Caco-2 (cell line): ENCODE data around the gene JAGN1. TPM values are rescaled to one million over a fixed set of nuclear protein-coding genes. Genes with fewer than 3 reads are reported as not detected.

Experiments used
- BruUV-seq: library from RNA; stranded (reverse); fragments of 400-500 nt; replicated peaks from 2 replicates; lab custom pipeline; 2021; lab: Mats Ljungman, UMichigan
- CTCF ChIA-PET: fragments of 300-600 bp; sonication (Branson Sonifier 250); formaldehyde crosslinking; loops from one replicate; lab custom pipeline; 2022; ENCODE audit warnings: antibody characterized with exemption; lab: Charles Lee
- POLR2A ChIA-PET: fragments of 300-600 bp; sonication (Branson Sonifier 250); formaldehyde crosslinking; loops from one replicate; lab custom pipeline; 2022; ENCODE audit warnings: antibody characterized with exemption; lab: Charles Lee
- DNase-seq, 2 experiments: peaks; one replicate each; pipeline versions ENCODE4 v3.0.0 to v3.0.0-alpha.2; 2020 to 2022
- H3K27me3 ChIP-seq: replicated peaks from 2 replicates; pipeline ENCODE4 v1.6.0; 2011; ENCODE audit warnings: low read length; ENCODE audit not compliant: control insufficient read depth, insufficient read depth
- H3K36me3 ChIP-seq: 2 replicates; pipeline ENCODE4 v1.5.1; 2011; ENCODE audit warnings: low read length; ENCODE audit not compliant: control insufficient read depth, insufficient read depth
- H3K4me1 ChIP-seq: fragments of 250-450 bp; sonication (Bioruptor Pico); 2 replicates; pipeline ENCODE4 v1.5.1; 2020; ENCODE audit warnings: mild to moderate bottlenecking
- H3K4me3 ChIP-seq: 2 replicates; pipeline ENCODE4 v1.5.1; 2011; ENCODE audit warnings: low read depth, mild to moderate bottlenecking, control low read depth, low read length
- H3K9me3 ChIP-seq: fragments of 250-450 bp; sonication (Bioruptor Pico); 2 replicates; pipeline ENCODE4 v1.5.1; 2020; ENCODE audit warnings: mild to moderate bottlenecking, moderate library complexity
- H3K27ac Mint-ChIP-seq: one replicate; pipeline ENCODE4 v1.8.0; 2022; ENCODE audit warnings: mixed read lengths; ENCODE audit not compliant: unreplicated experiment
- H3K27me3 Mint-ChIP-seq: one replicate; pipeline ENCODE4 v1.8.0; 2022; ENCODE audit warnings: mixed read lengths; ENCODE audit not compliant: insufficient read depth, unreplicated experiment
- H3K36me3 Mint-ChIP-seq: one replicate; pipeline ENCODE4 v1.8.0; 2022; ENCODE audit warnings: mild to moderate bottlenecking, mixed read lengths; ENCODE audit not compliant: insufficient read depth, unreplicated experiment
- H3K4me1 Mint-ChIP-seq: one replicate; pipeline ENCODE4 v1.8.0; 2022; ENCODE audit warnings: low read depth, mixed read lengths; ENCODE audit not compliant: unreplicated experiment
- H3K4me3 Mint-ChIP-seq: one replicate; pipeline ENCODE4 v1.8.0; 2022; ENCODE audit warnings: mild to moderate bottlenecking, moderate library complexity, mixed read lengths; ENCODE audit not compliant: unreplicated experiment
- H3K9me3 Mint-ChIP-seq: one replicate; pipeline ENCODE4 v1.8.0; 2022; ENCODE audit warnings: mixed read lengths; ENCODE audit not compliant: unreplicated experiment
- CTCF ChIP-seq, 2 experiments: fragments of 200-600 bp in 1 of 2; IDR thresholded peaks; 1 replicate in 1 of 2; 2 replicates in 1 of 2; pipeline versions ENCODE4 v1.5.1 to v1.8.0; 2011 to 2022; ENCODE audit warnings: antibody characterized with exemption in 1 of 2, control low read depth in 1 of 2, inconsistent platforms in 1 of 2, low read depth in 1 of 2, low read length in 1 of 2, mild to moderate bottlenecking in 1 of 2, moderate library complexity in 1 of 2; ENCODE audit not compliant: insufficient read depth in 1 of 2, severe bottlenecking in 1 of 2, unreplicated experiment in 1 of 2
- intact Hi-C: fragments of 100-400 bp; cut with micrococcal nuclease; formaldehyde crosslinking; loops from one replicate; pipeline ENCODE4 v1.10.0; 2022; ENCODE audit not compliant: unreplicated experiment
- total RNA-seq: library from RNA; stranded (reverse); gene quantifications from 2 replicates; pipeline ENCODE4 v1.2.3, GENCODE V29; 2022

Gene JAGN1
- total RNA-seq, 1 experiment from 2014 or later = 34.2 TPM

GRCh38 chr3:9884555-9885165 is 5.8 kb upstream of the JAGN1 start:
- Mint-ChIP-seq H3K4me3 (peak overlapping the region; percentile 56), H3K9me3 (no peaks in the 10 kb centered on the region), H3K27ac (peak overlapping the region; percentile 94), H3K4me1 (peaks cover 25% of the 10 kb centered on the region), H3K27me3 (no peaks in the 10 kb centered on the region), H3K36me3 (no peaks in the 10 kb centered on the region)
- Histone ChIP-seq H3K4me3 (no peak overlapping the region), H3K27me3 (no peaks in the 10 kb centered on the region), H3K36me3 (no peaks in the 10 kb centered on the region), H3K4me1 (peaks cover 18% of the 10 kb centered on the region), H3K9me3 (no peaks in the 10 kb centered on the region)
- TF ChIP-seq CTCF (IDR thresholded peaks at IDR 0.05; ENCODE audit: insufficient read depth in 1 of 2, low read depth in 1 of 2, low read length in 1 of 2, severe bottlenecking in 1 of 2, unreplicated experiment in 1 of 2) = peak in 1 of 2 experiments; percentile 21
- intact Hi-C loops = loop anchor here (1.0 kb wide), 2 partner anchors 18 to 31 kb away; partner anchors contain the start of gene IL17RE
- ChIA-PET POLR2A (interaction anchor here (0.5 to 2.0 kb wide), 6 partner anchors 10 to 62 kb away, joined by 3 to 16 read pairs (median 5); partner anchors contain the start of genes CRELD1, IL17RE and RPUSD3), CTCF (interaction anchor here (0.7 to 1.3 kb wide), 2 partner anchors 13 to 30 kb away, joined by 3 to 12 read pairs; no protein-coding TSS in a partner anchor)
- BruUV-seq = TSS peak; percentile 100
- peak; percentile 83 to 87 for DNase-seq

GRCh38 chr3:9886328-9886727 is 4.1 kb upstream of the JAGN1 start:
- intact Hi-C loops = no loop called here
- TF ChIP-seq CTCF (IDR thresholded peaks at IDR 0.05; ENCODE audit: insufficient read depth in 1 of 2, low read depth in 1 of 2, low read length in 1 of 2, severe bottlenecking in 1 of 2, unreplicated experiment in 1 of 2) = no peak
- no TSS peak for BruUV-seq
- H3K27me3 ChIP-seq = no peaks in the 10 kb centered on the region
- Mint-ChIP-seq H3K4me1 (peaks cover 15% of the 10 kb centered on the region), H3K36me3 (peaks cover 11% of the 10 kb centered on the region), H3K9me3 (no peaks in the 10 kb centered on the region), H3K27me3 (no peaks in the 10 kb centered on the region), H3K27ac (no peak overlapping the region), H3K4me3 (no peak overlapping the region)
- no peaks in the 10 kb centered on the region for H3K36me3 ChIP-seq
- POLR2A ChIA-PET = interaction anchor here (0.5 kb wide), 1 partner anchor 46 kb away, joined by 4 read pairs; no protein-coding TSS in a partner anchor
- CTCF ChIA-PET = no interaction called here
- H3K4me1 ChIP-seq = peaks cover 17% of the 10 kb centered on the region
- no peaks in the 10 kb centered on the region for H3K9me3 ChIP-seq
- no peak overlapping the region for H3K4me3 ChIP-seq
- DNase-seq = no peak

GRCh38 chr3:9887480-9887879 is 2.9 kb upstream of the JAGN1 start:
- H3K4me3 ChIP-seq = no peak overlapping the region
- no peak for TF ChIP-seq CTCF (IDR thresholded peaks at IDR 0.05; ENCODE audit: insufficient read depth in 1 of 2, low read depth in 1 of 2, low read length in 1 of 2, severe bottlenecking in 1 of 2, unreplicated experiment in 1 of 2)
- CTCF ChIA-PET = no interaction called here
- Mint-ChIP-seq H3K36me3 (peaks cover 16% of the 10 kb centered on the region), H3K4me1 (peaks cover 18% of the 10 kb centered on the region), H3K27me3 (no peaks in the 10 kb centered on the region), H3K4me3 (no peak overlapping the region), H3K27ac (no peak overlapping the region), H3K9me3 (no peaks in the 10 kb centered on the region)
- no peaks in the 10 kb centered on the region for H3K27me3 ChIP-seq
- peaks cover 17% of the 10 kb centered on the region for H3K4me1 ChIP-seq
- no peaks in the 10 kb centered on the region for H3K9me3 ChIP-seq
- peaks cover 3% of the 10 kb centered on the region; the same call in 1 of the 2 replicates for H3K36me3 ChIP-seq
- DNase-seq = no peak
- POLR2A ChIA-PET = no interaction called here
- intact Hi-C loops = no loop called here
- BruUV-seq = no TSS peak
